ENCODE data around the gene PKNOX2.
A peak's percentile ranks its signal among the peaks of the same experiment; 100 is the strongest.

- TF ChIP-seq CTCF (IDR thresholded peaks at IDR 0.05) (peak; percentile 87 to 98 (median 96)), POLR2AphosphoS5 (IDR thresholded peaks at IDR 0.05) (no peak), POLR2A (IDR thresholded peaks at IDR 0.05) (no peak), EP300 (IDR thresholded peaks at IDR 0.05; ENCODE audit: low read depth) (no peak)
Observed at GRCh38 chr11:125141686-125142535, 22.6 kb upstream of the PKNOX2 start.

All from transverse colon (tissue), 4 donors.